ENCODE measurements around the gene TFDP3. TPM values are rescaled to one million over a fixed set of nuclear protein-coding genes. Genes with fewer than 3 reads are reported as not detected.
A peak's percentile ranks its signal among the peaks of the same experiment; 100 is the strongest.

Gene TFDP3
- total and polyA plus RNA-seq, 8 donors, result not detected

GRCh38 chrX:133215747-133216146 is 2.4 kb downstream of the TFDP3 start:
- intact Hi-C loops (cut with DNase I; ENCODE audit: low total_unique reads), result no loop called here
- Histone ChIP-seq H3K4me1 (no peaks in the 10 kb centered on the region), H3K9me3 (no peaks in the 10 kb centered on the region), H3K36me3 (no peaks in the 10 kb centered on the region), H3K27me3 (peaks cover 0 to 7% (median 0%) of the 10 kb centered on the region in 3 donors), H3K4me3 (no peak overlapping the region), H3K27ac (no peak overlapping the region)
- TF ChIP-seq EP300 (IDR thresholded peaks at IDR 0.05) (no peak), CTCF (IDR thresholded peaks at IDR 0.05) (no peak), POLR2A (IDR thresholded peaks at IDR 0.05) (no peak), POLR2AphosphoS5 (IDR thresholded peaks at IDR 0.05) (no peak)
- DNase-seq, result peak in 1 of 2 donors; percentile 47
- 69 to 92% (median 91%) methylated on average over 1 of the region's 1 CpG for WGBS, 5 donors

- intact Hi-C loops (cut with DNase I; ENCODE audit: low total_unique reads), result no loop called here
- no peaks in the 10 kb centered on the region for H3K36me3 ChIP-seq
- H3K4me1 ChIP-seq, result no peaks in the 10 kb centered on the region
- no peaks in the 10 kb centered on the region for H3K9me3 ChIP-seq
- WGBS, 5 donors, result 83 to 96% (median 90%) methylated on average over 3 of the region's 3 CpGs
- no peak overlapping the region for H3K4me3 ChIP-seq
- H3K27me3 ChIP-seq, result peaks cover 0 to 7% (median 0%) of the 10 kb centered on the region in 3 donors
- no peak for DNase-seq
- no peak overlapping the region for H3K27ac ChIP-seq
- TF ChIP-seq EP300 (IDR thresholded peaks at IDR 0.05) (no peak), CTCF (IDR thresholded peaks at IDR 0.05) (no peak), POLR2AphosphoS5 (IDR thresholded peaks at IDR 0.05) (no peak), POLR2A (IDR thresholded peaks at IDR 0.05) (no peak)
These were observed 3.1 kb downstream of the TFDP3 start for GRCh38 chrX:133215017-133215416.

- no peak for DNase-seq
- 62 to 87% (median 77%) methylated on average over 3 of the region's 3 CpGs for WGBS, 5 donors
These were observed 3.9 kb downstream of the TFDP3 start for GRCh38 chrX:133214301-133214700.

GRCh38 chrX:133213117-133213516 is 5.0 kb downstream of the TFDP3 start:
- Histone ChIP-seq H3K4me3 (no peak overlapping the region), H3K4me1 (no peaks in the 10 kb centered on the region), H3K36me3 (no peaks in the 10 kb centered on the region), H3K27me3 (no peaks in the 10 kb centered on the region), H3K27ac (no peak overlapping the region), H3K9me3 (no peaks in the 10 kb centered on the region)
- intact Hi-C loops (cut with DNase I; ENCODE audit: low total_unique reads), result no loop called here
- no peak for TF ChIP-seq EP300 (IDR thresholded peaks at IDR 0.05)
- no peak for TF ChIP-seq POLR2AphosphoS5 (IDR thresholded peaks at IDR 0.05)
- no peak for TF ChIP-seq CTCF (IDR thresholded peaks at IDR 0.05)
- no peak for TF ChIP-seq POLR2A (IDR thresholded peaks at IDR 0.05)
- DNase-seq, result no peak
- WGBS, 5 donors, result 70 to 87% (median 75%) methylated on average over 5 of the region's 5 CpGs

More at GRCh38 chrX:133214301-133214700, 3.9 kb downstream of the TFDP3 start:
- H3K27ac ChIP-seq, result no peak overlapping the region
- intact Hi-C loops (cut with DNase I; ENCODE audit: low total_unique reads), result no loop called here
- H3K4me3 ChIP-seq, result no peak overlapping the region
- no peaks in the 10 kb centered on the region for H3K4me1 ChIP-seq
- H3K9me3 ChIP-seq, result no peaks in the 10 kb centered on the region
- TF ChIP-seq POLR2A (IDR thresholded peaks at IDR 0.05), result no peak
- no peak for TF ChIP-seq EP300 (IDR thresholded peaks at IDR 0.05)
- TF ChIP-seq CTCF (IDR thresholded peaks at IDR 0.05), result no peak
- no peak for TF ChIP-seq POLR2AphosphoS5 (IDR thresholded peaks at IDR 0.05)
- no peaks in the 10 kb centered on the region for H3K36me3 ChIP-seq
- H3K27me3 ChIP-seq, result no peaks in the 10 kb centered on the region

Data from stomach (tissue), 9 donors.